ENCODE results near the gene PODXL.

DNA sequence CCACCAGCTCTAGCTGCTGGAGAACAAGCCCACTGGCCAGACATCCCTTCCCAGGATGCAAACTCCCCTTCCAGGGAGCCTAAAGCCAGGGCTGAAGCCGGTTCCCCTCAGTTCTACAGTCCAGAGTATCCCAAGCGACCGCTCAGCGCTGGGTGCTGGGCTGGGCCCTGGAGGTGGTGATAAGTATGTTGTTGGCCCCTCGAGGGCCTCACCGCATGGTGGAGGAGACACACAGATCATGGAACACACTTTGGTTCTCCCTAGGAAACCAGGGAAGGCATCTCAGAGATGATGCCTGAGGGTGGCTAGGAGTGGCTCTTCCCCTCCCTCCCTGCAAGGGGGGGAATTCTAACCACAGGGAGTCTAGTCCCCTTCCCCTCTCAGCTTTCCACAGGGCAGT, 4.4 kb downstream of the PODXL start:
- TF ChIP-seq CTCF (IDR thresholded peaks at IDR 0.05) = no peak
- no peak for TF ChIP-seq POLR2AphosphoS5 (IDR thresholded peaks at IDR 0.05)
- no peak for TF ChIP-seq POLR2A (IDR thresholded peaks at IDR 0.05)
- TF ChIP-seq EP300 (IDR thresholded peaks at IDR 0.05) = no peak

Data from gastroesophageal sphincter (tissue), 3 donors.